Stimulated activated CD4-positive, alpha-beta T cell treated with anti-CD3 and anti-CD28 coated beads, TNF-alpha, amount 100 ng/mL, for 1 hour (primary cell): ENCODE measurements around the gene SRGAP1.
"Not testable (repeated sequence)": the region's sequence is repeated elsewhere in the genome, so short reads cannot be mapped to it uniquely, and the experiment has no call there.

ENCODE experiments used
- DNase-seq, 3 donors: peaks; one replicate each; pipeline ENCODE4 v3.0.0-alpha.2; 2020; ENCODE audit warnings: low read depth in 3 of 3, low spot score in 1 of 3

The SRGAP1 gene

DNA sequence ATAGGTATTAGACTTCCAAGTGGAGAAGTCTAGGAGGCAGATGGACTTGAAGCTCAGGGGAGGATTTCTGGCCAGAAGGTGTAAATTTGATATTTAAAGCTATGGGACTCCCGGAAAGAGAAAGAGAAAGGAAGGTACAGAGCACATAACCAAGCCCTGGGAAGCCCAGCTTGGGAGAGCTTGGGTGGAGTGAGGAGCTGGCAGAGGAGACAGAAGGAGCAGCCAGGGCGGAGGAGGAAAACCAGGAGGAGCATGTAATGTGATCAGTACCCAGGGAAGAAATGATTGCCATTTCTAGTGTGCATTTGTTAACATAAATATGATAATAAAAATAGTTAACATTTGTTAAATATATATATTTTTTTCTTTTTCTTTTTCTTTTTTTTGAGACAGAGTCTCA lies 310.2 kb downstream of the SRGAP1 start:
- no peak for DNase-seq

DNA sequence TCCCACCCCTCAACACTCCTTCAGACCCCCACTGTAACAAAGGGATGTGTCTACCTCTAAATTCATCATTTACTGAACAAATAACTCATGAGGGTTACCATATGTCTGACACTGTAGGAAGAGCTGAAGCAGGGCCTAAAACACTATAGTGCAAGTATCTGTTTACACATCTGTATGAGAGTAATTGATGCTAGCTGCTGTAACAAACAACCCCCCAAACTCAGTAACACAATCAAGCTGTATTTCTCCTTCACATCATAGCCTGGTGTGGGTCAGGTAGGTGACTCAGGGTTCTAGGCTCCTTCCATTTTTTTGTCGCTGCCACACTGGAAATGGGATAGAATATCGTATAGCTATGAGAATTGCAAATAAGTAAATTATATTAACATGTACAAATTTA lies 312.6 kb downstream of the SRGAP1 start:
- no peak for DNase-seq

DNA sequence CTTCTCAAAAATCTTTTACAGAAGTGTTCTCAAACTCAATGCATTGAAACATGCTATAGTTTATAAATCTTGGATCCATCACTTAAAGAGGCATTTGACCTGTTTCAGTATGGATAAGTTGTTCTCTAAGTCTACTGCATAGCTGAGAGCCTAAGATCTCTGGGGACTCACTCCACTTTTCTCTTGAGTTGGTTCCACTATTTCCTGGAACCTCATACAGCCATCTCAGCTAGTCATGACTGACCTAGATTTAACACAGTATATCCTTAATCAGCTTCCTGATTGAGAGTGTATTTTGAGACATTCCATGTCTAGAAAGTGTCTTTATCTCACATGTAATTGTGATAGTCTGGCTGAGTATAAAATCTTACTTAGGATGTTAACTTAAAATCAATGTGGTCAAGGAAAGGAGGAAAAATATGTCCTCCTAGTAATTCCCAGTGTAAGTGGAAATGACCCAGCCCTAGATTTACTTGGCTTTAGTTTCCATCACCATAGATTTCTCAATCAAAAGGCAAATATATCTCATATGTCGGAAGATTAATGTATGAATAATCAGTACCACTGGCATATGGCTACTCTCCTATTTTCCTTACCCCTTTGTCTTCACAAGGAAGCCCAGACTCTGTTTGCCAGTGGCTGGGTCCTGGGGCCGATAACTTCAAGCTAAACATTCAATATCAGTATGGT lies 315.7 kb downstream of the SRGAP1 start:
- DNase-seq = no peak

DNA sequence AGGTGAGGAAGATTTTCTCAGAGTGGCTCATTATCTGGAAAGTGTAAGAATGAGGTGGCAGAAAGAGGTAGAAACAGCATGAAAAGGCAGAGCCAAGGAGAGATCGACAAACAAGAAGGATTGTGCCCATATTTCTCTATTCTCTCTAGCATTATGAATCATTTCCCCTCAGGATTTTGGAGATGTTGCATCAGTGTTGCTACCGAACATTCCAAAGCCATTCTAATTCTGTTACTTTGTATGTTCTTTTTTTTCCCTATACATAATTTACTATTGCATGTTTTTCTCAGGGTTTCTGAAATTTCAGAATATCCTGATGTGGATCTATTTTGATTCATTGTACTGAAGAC lies 316.2 kb downstream of the SRGAP1 start:
- no peak for DNase-seq

DNA sequence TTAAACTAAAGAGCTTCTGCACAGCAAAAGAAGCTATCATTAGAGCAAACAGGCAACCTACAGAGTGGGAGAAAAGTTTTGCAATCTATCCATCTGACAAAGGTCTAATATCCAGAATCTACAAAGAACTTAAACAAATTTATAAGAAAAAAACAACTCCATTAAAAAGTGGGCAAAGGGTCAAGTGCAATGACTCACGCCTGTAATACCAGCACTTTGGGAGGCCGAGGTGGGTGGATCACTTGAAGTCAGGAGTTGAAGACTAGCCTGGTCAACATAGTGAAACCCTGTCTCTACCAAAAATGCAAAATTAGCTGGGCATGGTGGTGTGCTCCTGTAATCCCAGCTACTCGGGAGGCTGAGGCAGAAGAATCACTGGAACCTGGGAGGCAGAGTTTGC lies 322.1 kb downstream of the SRGAP1 start:
- DNase-seq = not testable (repeated sequence)

DNA sequence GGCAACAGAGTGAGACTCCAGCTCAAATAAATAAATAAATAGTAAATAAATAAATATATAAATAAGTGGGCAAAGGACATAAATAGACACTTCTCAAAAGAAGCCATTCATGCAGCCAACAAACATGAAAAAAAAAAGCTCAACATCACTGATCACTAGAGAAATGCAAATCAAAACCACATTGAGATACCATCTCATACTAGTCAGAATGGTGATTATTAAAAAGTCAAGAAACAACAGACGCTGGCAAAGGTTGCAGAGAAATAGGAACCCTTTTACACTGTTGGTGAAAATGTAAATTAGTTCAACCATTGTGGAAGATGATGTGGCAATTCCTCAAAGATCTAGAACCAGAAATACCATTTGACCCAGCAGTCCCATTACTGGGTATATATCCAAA lies 322.5 kb downstream of the SRGAP1 start:
- DNase-seq = not testable (repeated sequence)

DNA sequence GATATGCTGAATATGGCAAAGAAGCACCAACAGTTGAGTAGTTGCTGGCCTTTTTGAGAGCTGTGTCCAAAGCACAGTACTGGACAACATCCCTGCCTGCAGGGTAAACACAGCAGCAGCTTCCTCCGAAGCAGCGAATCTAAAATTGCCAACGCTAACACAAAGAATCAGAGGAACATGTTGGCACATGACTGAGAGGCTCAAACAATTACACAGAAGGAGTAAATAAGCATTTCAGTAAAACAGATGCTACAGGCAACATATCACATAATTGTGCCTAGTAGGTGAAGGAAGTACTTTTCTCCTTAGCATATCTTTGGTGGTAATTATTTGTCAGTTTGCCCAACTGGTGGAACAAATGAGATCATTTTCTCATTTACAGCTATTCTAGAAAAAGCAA lies 325.5 kb downstream of the SRGAP1 start:
- no peak for DNase-seq

DNA sequence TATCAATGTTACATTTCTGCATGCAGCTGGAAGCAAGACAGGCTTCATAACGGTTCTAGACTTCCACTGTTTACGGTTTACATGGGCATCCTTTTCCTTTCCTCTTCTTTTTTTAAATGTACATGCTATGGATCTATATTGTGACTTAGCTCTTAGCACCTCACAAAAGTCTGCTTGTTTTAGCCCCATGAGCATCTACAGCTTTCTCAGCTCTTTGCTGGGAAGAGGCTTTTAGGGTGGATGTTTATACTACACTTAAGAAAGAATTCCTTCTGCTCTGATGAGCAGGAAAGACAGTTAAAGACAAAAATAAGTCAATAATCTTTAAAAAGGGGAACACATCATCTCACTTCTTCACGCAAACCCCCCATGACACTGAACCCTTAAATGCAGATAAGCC lies 326.2 kb downstream of the SRGAP1 start:
- DNase-seq = no peak

DNA sequence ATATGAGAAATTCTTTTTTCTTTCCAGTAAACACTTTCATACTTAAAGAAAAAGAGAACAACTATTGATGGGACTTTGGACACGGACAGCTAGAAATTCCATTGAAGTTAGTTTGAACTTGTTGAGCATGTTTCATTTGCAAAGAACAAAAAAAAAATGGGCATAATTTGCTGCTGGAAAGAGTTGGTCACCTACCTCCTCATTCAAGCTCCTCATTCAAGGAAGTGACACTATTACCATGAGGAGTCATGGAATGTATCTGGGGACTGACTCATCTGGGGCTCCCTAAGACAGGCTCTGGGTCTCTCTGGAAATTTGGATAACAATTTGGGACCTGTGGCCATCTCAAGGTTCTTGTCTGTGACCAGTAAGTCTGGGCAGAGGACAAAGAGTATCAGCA lies 327.2 kb downstream of the SRGAP1 start:
- no peak for DNase-seq

DNA sequence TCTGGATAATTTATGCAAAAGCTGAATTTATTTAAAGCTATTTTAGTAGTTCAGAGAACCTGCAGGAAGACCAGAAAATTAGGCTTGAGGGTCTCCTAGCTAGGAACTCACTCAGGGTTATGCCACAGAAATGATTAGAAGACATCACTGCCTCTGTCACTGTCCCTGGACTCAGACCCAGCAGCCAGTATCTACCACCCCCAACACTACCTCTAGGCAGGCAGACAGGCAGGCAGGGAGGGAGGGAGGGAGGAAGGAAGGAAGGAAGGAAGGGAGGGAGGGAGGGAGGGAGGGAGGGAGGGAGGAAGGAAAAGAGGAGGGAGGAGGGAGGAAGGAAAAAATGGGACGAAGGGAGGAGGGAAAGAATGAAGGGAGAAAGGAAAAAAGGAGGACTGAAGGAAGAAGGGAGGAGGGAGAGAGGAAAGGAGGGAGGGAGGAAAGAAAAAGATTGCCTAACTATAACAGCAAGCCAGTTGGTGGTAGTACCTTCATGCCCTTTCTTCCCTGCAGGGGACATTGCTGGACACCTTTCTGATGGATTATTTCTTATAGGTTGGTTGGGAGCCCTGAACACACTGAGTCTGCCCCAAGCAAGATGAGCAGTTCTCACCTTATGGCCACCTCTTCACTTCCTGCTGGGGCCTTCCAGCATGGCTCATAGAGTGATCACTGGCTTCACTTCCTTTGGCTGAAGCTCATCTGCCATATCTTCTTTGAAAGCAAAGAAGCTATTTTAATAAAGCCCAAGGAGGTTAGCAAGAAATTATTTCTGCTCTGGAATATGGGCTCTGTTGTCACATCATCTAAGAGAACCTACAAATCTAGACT lies 327.9 kb downstream of the SRGAP1 start:
- DNase-seq = no peak

DNA sequence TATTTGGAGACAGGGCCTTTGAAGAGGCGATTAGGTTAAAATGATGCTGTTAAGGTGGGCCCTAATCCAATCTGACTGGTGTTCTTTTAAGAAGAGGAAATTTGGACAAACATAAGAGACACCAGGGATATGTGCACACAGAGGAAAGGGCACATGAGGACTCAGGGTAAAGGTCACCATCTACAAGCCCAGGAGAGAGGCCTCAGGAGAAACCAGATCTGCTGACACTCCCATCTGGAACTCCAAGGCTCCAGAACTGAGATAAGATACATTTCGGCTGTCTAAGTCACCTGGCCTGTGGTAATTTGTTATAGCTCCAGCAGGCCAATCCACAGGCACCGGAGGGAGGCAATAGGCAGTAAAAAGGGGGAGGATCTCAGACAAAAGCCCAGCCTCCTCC lies 329.0 kb downstream of the SRGAP1 start:
- DNase-seq = no peak

DNA sequence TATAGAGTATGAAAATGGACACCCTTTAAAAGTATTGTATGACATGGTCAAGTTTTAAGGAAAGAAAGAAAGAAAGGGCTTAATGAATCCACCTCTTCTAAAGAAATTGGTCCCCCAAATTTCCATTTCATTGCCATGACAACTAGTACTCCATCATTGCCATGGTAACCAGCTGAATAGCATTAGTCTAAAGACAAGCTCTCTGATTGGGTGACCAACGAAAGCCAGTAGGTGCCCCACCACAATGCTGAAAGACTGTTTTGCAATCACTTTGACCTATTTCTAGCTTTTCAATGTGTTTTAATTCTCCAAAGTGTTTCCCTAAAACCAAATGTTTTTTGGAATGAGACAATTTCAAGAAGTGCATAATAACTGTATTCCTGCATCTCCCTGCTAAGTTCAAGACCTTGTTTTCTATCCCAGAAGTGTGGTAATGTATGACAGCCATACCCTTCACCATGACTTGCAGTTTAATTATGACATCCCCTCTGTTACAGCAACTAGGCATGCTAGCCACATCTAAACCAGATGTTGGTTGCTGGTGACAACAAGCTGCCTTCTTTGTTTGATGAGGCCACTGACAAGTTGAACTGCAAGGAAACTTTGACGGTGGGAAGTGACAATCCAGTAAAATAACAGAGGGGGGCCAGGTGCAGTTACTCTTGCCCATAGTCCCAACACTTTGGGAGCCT lies 330.9 kb downstream of the SRGAP1 start:
- no peak for DNase-seq

DNA sequence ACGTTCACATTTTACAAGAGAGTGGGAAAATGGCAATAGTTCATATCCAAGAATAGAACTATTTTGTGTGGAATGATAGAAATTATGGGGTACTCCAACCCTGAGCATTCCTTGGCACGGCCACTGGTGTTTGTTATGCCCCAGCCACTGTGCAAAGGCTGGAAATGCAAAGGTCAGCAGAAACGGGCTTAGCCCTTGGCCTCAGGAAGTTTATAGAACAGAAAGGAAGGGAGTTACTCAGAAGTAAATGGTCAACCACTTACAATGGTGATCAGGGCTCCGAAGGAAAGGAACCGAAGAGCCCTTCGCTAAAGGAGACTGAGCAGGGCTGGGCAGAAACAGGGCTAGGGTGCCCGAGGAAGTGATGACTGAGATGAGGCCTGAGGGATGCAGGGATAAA lies 332.5 kb downstream of the SRGAP1 start:
- no peak for DNase-seq

DNA sequence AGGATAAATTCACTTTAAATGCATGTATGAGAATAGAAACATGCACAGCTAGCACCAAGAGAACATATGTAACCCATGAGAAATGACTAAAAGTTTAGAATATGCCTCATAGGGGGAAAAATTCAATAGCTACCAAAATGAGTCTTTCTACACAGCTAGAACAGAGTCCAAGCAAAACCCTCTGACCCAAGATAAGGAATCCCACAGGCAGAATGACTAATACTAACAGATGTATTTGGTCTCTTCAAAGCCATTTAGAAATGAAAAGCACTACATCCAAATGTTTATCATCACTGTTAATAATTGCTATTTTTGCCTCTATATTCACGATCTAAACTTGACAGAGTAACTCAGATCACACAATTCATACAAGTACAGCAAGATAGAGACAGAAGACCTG lies 333.6 kb downstream of the SRGAP1 start:
- DNase-seq = no peak

DNA sequence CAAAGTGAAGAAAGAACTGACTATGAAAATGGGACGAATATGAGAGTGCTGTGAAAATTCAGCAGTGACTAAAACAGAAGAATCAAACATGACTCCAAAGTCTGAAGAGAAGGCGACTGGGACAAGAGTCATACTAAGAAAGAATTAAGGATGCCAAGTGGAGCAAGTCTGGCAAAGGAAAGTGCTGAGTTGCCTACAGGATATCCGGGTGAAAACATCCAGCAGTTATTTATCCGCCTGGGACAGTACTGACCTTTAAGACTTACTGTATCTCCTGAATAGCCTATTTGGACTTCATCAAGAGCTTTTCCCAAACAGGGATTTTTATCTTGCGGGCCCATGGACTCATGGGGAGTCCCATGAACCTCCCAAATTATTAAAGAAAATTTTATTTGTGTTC lies 336.5 kb downstream of the SRGAP1 start:
- DNase-seq = no peak

DNA sequence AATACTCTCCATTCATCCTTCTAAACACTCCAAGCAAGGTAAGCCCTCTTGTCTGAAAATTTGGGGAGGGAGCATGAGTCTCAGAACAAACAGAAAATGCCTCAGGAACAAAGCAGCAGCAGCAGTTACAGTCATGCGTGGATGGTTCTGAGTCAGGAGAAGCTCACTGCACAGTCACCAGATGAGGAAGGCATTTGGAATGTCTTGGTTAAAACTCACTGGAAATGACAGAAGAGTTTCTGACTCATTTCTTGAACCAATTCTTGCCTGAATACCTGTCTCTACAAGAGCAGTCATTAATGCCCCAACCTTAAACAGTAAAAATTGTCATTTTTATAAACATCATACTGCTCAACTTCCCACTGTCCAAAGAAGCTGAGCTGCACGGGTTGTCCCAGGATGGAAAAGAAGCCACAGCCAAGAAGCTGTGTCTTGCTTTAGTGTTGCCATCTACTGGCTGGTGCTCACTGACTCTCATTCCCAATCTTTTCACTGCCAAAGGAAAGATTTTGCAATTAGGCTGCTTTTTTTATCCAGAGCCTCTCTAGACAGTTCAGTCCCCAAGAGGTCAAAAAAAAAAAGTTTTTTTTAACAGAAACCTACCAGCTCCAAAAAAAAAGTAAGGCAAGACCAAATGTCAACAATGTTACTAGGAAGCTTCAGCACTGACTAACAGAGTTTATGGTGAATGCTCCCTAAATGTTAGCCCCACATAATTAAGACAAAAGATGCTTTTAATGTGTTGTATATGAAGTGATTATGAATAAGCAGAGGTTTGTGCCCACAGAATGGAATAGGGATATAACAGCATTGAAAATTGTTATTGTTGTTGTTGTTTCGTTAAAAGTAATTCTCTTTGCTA lies 337.2 kb downstream of the SRGAP1 start:
- no peak for DNase-seq

DNA sequence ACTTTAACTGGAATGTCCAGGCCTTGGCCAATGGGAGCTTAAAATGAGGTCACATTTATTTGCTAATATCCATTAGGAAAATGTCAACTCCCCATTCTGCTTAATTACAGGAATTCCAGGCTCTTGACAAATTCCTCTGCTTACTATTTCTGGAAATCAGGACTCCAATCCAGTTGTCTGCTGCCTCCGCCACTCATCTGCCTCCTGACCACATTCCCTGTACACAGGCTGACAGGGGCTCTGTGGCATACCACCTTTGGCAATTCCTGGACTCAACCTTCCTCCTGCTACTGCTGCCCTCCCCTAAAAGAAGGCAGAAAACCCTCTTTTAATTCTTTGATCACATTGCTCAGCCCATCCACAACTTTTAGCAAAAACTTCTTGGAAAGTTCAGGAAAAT lies 339.7 kb downstream of the SRGAP1 start:
- DNase-seq = no peak

DNA sequence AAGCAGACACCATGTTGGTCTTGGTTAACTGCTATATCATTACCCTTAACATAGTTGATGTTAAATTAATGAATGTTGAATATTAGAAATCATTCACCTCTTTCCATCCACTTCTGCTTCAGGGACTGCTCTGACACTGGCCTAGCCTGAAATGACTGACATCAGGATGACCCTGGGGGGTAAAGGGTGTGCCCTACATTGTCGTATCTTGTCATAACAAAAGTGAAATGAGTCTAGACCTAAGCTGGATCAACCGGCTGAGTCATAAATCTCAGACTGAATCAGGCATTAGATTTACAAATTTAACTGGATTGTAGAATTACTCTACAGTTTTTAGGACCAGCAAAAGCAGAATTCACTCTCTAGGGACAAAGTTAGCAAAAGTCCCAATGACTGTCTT lies 342.3 kb downstream of the SRGAP1 start:
- DNase-seq = no peak

DNA sequence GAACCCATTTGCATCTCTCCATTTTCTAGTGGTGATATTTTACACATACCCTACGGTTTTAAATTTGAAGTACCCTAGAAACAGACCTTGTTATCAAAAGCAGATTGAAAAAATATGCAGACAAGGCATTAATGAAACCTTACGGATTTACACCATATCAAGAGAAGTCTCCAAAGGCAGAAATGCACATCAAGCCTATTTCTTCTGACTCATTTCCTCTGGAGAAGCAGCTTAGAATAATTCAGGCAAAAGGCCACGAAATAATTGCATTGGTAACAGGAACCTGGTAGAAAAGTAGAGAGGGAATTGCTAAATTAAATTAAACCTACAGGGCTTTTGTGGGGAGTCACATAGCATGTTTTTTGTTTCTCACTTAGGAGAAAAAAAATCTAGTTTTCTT lies 342.9 kb downstream of the SRGAP1 start:
- DNase-seq = no peak

DNA sequence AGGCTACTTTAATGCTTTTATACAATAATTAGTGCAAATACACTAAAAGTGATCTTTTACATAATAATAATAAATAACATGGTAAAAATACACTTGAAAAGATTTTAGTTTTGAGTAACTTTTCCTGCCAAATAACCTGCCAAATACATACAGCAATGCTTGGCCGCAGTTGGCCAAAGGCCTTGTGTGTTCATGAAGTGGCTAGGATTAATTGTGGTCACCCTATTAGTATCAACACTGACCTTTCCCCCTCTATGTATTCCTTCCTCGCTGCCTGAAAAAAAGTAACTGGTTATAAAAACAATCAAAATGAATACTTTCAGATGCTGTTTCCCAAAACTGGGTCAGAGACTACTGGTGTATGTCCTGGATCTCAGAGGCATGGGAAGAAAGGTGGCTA lies 343.3 kb downstream of the SRGAP1 start:
- DNase-seq = no peak

DNA sequence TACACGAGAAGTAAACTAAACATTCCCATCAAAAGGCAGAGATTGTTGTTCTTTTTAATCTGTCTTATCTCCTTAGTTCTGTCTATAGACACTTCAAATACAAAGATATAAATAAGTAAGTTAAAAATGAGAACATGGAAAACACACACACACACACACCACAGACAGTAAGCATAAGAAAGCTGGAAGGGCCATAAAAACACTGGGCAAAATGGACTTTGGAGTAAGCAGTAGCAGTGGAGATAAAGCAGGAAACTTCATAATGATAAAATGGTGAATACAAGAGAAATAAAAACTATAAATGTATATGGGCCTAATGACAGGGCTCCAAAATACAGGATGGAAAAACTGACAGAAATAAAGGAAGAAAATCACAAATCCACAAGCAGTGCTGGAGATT lies 345.0 kb downstream of the SRGAP1 start:
- no peak for DNase-seq
